H9 (cell line): ENCODE results near the gene DNAH8. TPM values are rescaled to one million over a fixed set of nuclear protein-coding genes. Genes with fewer than 3 reads are reported as not detected.
A peak's percentile ranks its signal among the peaks of the same experiment; 100 is the strongest.

Experiments
- DNase-seq: peaks from one replicate; pipeline ENCODE4 v3.0.0-alpha.2; 2017
- H2AFZ ChIP-seq: one replicate; pipeline ENCODE4 v1.6.1; 2013; ENCODE audit warnings: mild to moderate bottlenecking, low read length, control low read depth, moderate library complexity
- H2AK5ac ChIP-seq: 2 replicates; pipeline ENCODE4 v1.6.1; 2013; ENCODE audit warnings: low read length, control low read depth, mixed read lengths; ENCODE audit not compliant: insufficient read length
- H2BK120ac ChIP-seq: one replicate; pipeline ENCODE4 v1.6.1; 2013; ENCODE audit warnings: low read depth, mild to moderate bottlenecking, low read length, control low read depth, inconsistent platforms; ENCODE audit not compliant: poor library complexity, severe bottlenecking
- H2BK12ac ChIP-seq: 2 replicates; pipeline ENCODE4 v1.6.1; 2013; ENCODE audit warnings: low read length, control low read depth, mixed read lengths, low read depth; ENCODE audit not compliant: insufficient read length
- H2BK15ac ChIP-seq: 2 replicates; pipeline ENCODE4 v1.6.1; 2013; ENCODE audit warnings: low read depth, low read length, control low read depth
- H2BK20ac ChIP-seq: one replicate; pipeline ENCODE4 v1.6.1; 2013; ENCODE audit warnings: low read depth, mild to moderate bottlenecking, low read length, control low read depth, inconsistent platforms; ENCODE audit not compliant: poor library complexity, severe bottlenecking
- H2BK5ac ChIP-seq: 2 replicates; pipeline ENCODE4 v1.6.1; 2013; ENCODE audit warnings: low read length, control low read depth, mixed read lengths; ENCODE audit not compliant: insufficient read length
- H3K14ac ChIP-seq: 2 replicates; pipeline ENCODE4 v1.6.1; 2013; ENCODE audit warnings: low read length, control low read depth; ENCODE audit not compliant: insufficient read depth
- H3K18ac ChIP-seq: 2 replicates; pipeline ENCODE4 v1.6.1; 2013; ENCODE audit warnings: low read depth, mild to moderate bottlenecking, mixed read lengths, low read length, control low read depth; ENCODE audit not compliant: insufficient read length
- H3K23ac ChIP-seq: 2 replicates; pipeline ENCODE4 v1.6.1; 2013; ENCODE audit warnings: low read length, control low read depth, mixed read lengths, low read depth; ENCODE audit not compliant: insufficient read length
- H3K23me2 ChIP-seq: 2 replicates; pipeline ENCODE4 v1.6.1; 2013; ENCODE audit warnings: low read depth, mild to moderate bottlenecking, mixed read lengths, low read length, control low read depth; ENCODE audit not compliant: insufficient read length, poor library complexity, severe bottlenecking
- H3K27ac ChIP-seq: 2 replicates; pipeline ENCODE4 v1.5.1; 2013; ENCODE audit warnings: low read length, control low read depth, mixed read lengths, low read depth; ENCODE audit not compliant: insufficient read length
- H3K27me3 ChIP-seq: 2 replicates; pipeline ENCODE4 v1.6.1; 2013; ENCODE audit warnings: low read length, control low read depth, inconsistent platforms; ENCODE audit not compliant: insufficient read depth
- H3K4ac ChIP-seq: 2 replicates; pipeline ENCODE4 v1.6.1; 2013; ENCODE audit warnings: low read depth, mild to moderate bottlenecking, control low read depth, inconsistent platforms, low read length, moderate library complexity
- H3K4me1 ChIP-seq: 2 replicates; pipeline ENCODE4 v1.6.1; 2013; ENCODE audit warnings: low read length, control low read depth, inconsistent platforms; ENCODE audit not compliant: insufficient read depth
- H3K4me2 ChIP-seq: 2 replicates; pipeline ENCODE4 v1.6.1; 2013; ENCODE audit warnings: low read length, control low read depth, mixed read lengths; ENCODE audit not compliant: insufficient read length, insufficient read depth
- H3K56ac ChIP-seq: 2 replicates; pipeline ENCODE4 v1.6.1; 2013; ENCODE audit warnings: low read depth, mild to moderate bottlenecking, mixed read lengths, low read length, control low read depth; ENCODE audit not compliant: insufficient read length
- H3K79me1 ChIP-seq: 2 replicates; pipeline ENCODE4 v1.6.1; 2013; ENCODE audit warnings: low read depth, mild to moderate bottlenecking, moderate library complexity, low read length, control low read depth, inconsistent platforms; ENCODE audit not compliant: insufficient read depth, poor library complexity, severe bottlenecking
- H3K79me2 ChIP-seq: 2 replicates; pipeline ENCODE4 v1.6.1; 2013; ENCODE audit warnings: low read length, control low read depth, inconsistent platforms; ENCODE audit not compliant: insufficient read depth
- H3K9ac ChIP-seq: 2 replicates; pipeline ENCODE4 v1.6.1; 2013; ENCODE audit warnings: low read length, control low read depth, mixed read lengths; ENCODE audit not compliant: insufficient read length; ENCODE audit errors: extremely low read depth
- H3K9me3 ChIP-seq: one replicate; pipeline ENCODE4 v1.6.1; 2013; ENCODE audit warnings: low read depth, low read length, inconsistent platforms; ENCODE audit not compliant: control insufficient read depth
- H3T11ph ChIP-seq: one replicate; pipeline ENCODE4 v1.6.1; 2013; ENCODE audit warnings: mild to moderate bottlenecking, low read length, control low read depth, inconsistent platforms
- H4K20me1 ChIP-seq: one replicate; pipeline ENCODE4 v1.6.1; 2013; ENCODE audit not compliant: control insufficient read depth, insufficient read length, insufficient read depth
- H4K5ac ChIP-seq: 2 replicates; pipeline ENCODE4 v1.6.1; 2013; ENCODE audit warnings: low read depth, mild to moderate bottlenecking, mixed read lengths, low read length, control low read depth; ENCODE audit not compliant: insufficient read length
- H4K8ac ChIP-seq: replicated peaks from 2 replicates; pipeline ENCODE4 v1.6.1; 2013; ENCODE audit warnings: low read length, control low read depth, mixed read lengths, low read depth; ENCODE audit not compliant: insufficient read length
- H4K91ac ChIP-seq: 2 replicates; pipeline ENCODE4 v1.6.1; 2013; ENCODE audit warnings: low read depth, mild to moderate bottlenecking, moderate library complexity, mixed read lengths, low read length, control low read depth; ENCODE audit not compliant: insufficient read length
- H3K27ac Mint-ChIP-seq, 3 experiments: 2 replicates in 2 of 3; 3 replicates in 1 of 3; pipeline ENCODE4 v1.8.0; 2020 to 2021; ENCODE audit warnings: mixed read lengths in 3 of 3, mild to moderate bottlenecking in 1 of 3, moderate library complexity in 1 of 3
- H3K27me3 Mint-ChIP-seq: 2 replicates; pipeline ENCODE4 v1.8.0; 2021; ENCODE audit warnings: low read depth, mild to moderate bottlenecking, moderate library complexity, mixed read lengths
- H3K36me3 Mint-ChIP-seq, 3 experiments: 2 replicates in 2 of 3; 3 replicates in 1 of 3; pipeline ENCODE4 v1.8.0; 2020 to 2021; ENCODE audit warnings: low read depth in 3 of 3, mixed read lengths in 3 of 3; ENCODE audit not compliant: insufficient read depth in 1 of 3
- H3K4me1 Mint-ChIP-seq, 2 experiments: 2 replicates each; pipeline ENCODE4 v1.8.0; 2020; ENCODE audit warnings: mixed read lengths in 2 of 2
- H3K4me3 Mint-ChIP-seq, 2 experiments: 2 replicates in 1 of 2; 3 replicates in 1 of 2; pipeline ENCODE4 v1.8.0; 2020 to 2021; ENCODE audit warnings: mild to moderate bottlenecking in 2 of 2, mixed read lengths in 2 of 2, moderate library complexity in 1 of 2
- H3K9me3 Mint-ChIP-seq, 2 experiments: 2 replicates in 1 of 2; 3 replicates in 1 of 2; pipeline ENCODE4 v1.8.0; 2020; ENCODE audit warnings: mild to moderate bottlenecking in 2 of 2, mixed read lengths in 2 of 2, moderate library complexity in 1 of 2
- WGBS: extraction: QIAGEN DNeasy Blood & Tissue Kit; methylation state at CpG from one replicate; pipeline ENCODE4 v1.1.7; 2013; ENCODE audit warnings: missing lambda C conversion rate, low lambda C conversion rate, mixed read lengths; ENCODE audit not compliant: insufficient read length; ENCODE audit errors: extremely low coverage; 5-methylcytosine and 5-hydroxymethylcytosine counted together
- total RNA-seq: library from RNA; stranded (reverse); gene quantifications from 2 replicates; pipeline ENCODE4 v1.2.1, GENCODE V29; 2021
- TF ChIP-seq, protein P1 (sequence below): fragments of 200-600 bp; sonication (generic); conservative IDR thresholded peaks from 3 replicates; pipeline ENCODE4 v1.8.0; 2021; ENCODE audit warnings: antibody characterized with exemption, mild to moderate bottlenecking

Gene DNAH8
- total RNA-seq, 1 experiment from 2014 or later: not detected

DNA sequence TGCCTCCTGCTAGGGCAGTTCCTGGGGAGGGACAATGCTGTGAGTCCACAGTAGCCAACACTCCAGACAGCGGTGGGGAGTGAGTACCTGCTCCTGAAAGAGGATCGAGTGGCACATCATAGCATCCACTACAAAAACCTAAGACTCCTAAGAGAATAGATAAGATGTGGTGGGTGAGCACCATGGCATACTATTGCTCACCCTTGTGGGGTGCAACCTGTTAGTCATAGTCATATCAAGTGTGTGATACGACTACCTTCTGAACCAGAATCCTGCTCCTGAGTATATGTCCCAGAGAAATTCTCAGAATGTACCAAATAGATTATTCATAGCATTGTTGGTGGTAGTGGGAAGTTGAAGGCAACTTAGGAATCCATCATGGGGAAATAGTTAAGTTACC is 270.7 kb downstream of the DNAH8 start:
- H4K91ac ChIP-seq: peak overlapping the region; percentile 61
- no peak overlapping the region for H2AFZ ChIP-seq
- H3K4me2 ChIP-seq: no peak overlapping the region
- H3K79me1 ChIP-seq: no peaks in the 10 kb centered on the region
- 0 out of 2 replicates have a peak, but pooled peaks cover 1% of the 10 kb centered on the region for H3K79me2 ChIP-seq
- H2BK120ac ChIP-seq: no peak overlapping the region
- H3K56ac ChIP-seq: no peak overlapping the region
- no peak for DNase-seq
- H4K20me1 ChIP-seq: no peaks in the 10 kb centered on the region
- no peaks in the 10 kb centered on the region for H3K27me3 Mint-ChIP-seq
- H3K23ac ChIP-seq: no peak overlapping the region
- H4K8ac ChIP-seq: no peak overlapping the region
- H3K18ac ChIP-seq: no peak overlapping the region
- peaks cover 2% of the 10 kb centered on the region; the same call in 1 of the 2 replicates for H3K4me1 ChIP-seq
- WGBS: no CpG with 5 or more reads among the region's 3 CpGs
- TF ChIP-seq, protein P1, sequence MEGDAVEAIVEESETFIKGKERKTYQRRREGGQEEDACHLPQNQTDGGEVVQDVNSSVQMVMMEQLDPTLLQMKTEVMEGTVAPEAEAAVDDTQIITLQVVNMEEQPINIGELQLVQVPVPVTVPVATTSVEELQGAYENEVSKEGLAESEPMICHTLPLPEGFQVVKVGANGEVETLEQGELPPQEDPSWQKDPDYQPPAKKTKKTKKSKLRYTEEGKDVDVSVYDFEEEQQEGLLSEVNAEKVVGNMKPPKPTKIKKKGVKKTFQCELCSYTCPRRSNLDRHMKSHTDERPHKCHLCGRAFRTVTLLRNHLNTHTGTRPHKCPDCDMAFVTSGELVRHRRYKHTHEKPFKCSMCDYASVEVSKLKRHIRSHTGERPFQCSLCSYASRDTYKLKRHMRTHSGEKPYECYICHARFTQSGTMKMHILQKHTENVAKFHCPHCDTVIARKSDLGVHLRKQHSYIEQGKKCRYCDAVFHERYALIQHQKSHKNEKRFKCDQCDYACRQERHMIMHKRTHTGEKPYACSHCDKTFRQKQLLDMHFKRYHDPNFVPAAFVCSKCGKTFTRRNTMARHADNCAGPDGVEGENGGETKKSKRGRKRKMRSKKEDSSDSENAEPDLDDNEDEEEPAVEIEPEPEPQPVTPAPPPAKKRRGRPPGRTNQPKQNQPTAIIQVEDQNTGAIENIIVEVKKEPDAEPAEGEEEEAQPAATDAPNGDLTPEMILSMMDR: no peak
- H3K14ac ChIP-seq: no peak overlapping the region
- no peaks in the 10 kb centered on the region for H3K9me3 Mint-ChIP-seq
- no peaks in the 10 kb centered on the region for H3K36me3 Mint-ChIP-seq
- no peak overlapping the region for H2BK12ac ChIP-seq
- H2BK20ac ChIP-seq: no peak overlapping the region
- H3K4me1 Mint-ChIP-seq: peaks cover 11 to 13% of the 10 kb centered on the region in 2 experiments
- no peak overlapping the region for H3K4me3 Mint-ChIP-seq
- H3K23me2 ChIP-seq: no peaks in the 10 kb centered on the region
- no peak overlapping the region for H3K27ac Mint-ChIP-seq
- no peak overlapping the region for H2BK15ac ChIP-seq
- no peaks in the 10 kb centered on the region for H3K27me3 ChIP-seq
- H3K9ac ChIP-seq: no peak overlapping the region
- no peak overlapping the region for H3K4ac ChIP-seq
- no peak overlapping the region for H4K5ac ChIP-seq
- no peak overlapping the region for H2BK5ac ChIP-seq
- no peak overlapping the region for H3T11ph ChIP-seq
- no peaks in the 10 kb centered on the region for H3K9me3 ChIP-seq
- H2AK5ac ChIP-seq: no peak overlapping the region
- H3K27ac ChIP-seq: no peak overlapping the region
